NB4 (cell line): ENCODE measurements around the gene FERMT1.

Experiments used
- DNase-seq: peaks from one replicate; pipeline ENCODE4 v3.0.0; 2010; ENCODE audit warnings: low read depth
- H3K4me3 ChIP-seq: one replicate; pipeline ENCODE4 v1.5.1; 2011; ENCODE audit warnings: mild to moderate bottlenecking, low read depth, low read length, moderate library complexity
- CTCF ChIP-seq: IDR thresholded peaks from one replicate; pipeline ENCODE4 v1.5.1; 2012; ENCODE audit warnings: low read depth, low read length
- MAX ChIP-seq: IDR thresholded peaks from 2 replicates; pipeline ENCODE4 v1.6.1; 2011; ENCODE audit warnings: low read depth, low read length
- MYC ChIP-seq: IDR thresholded peaks from 2 replicates; pipeline ENCODE4 v1.6.1; 2011; ENCODE audit warnings: low read depth, low read length
- POLR2A ChIP-seq: IDR thresholded peaks from 2 replicates; pipeline ENCODE4 v1.6.1; 2011; ENCODE audit warnings: mild to moderate bottlenecking; ENCODE audit not compliant: insufficient read length; ENCODE audit errors: extremely low read depth

FERMT1 gene

GRCh38 chr20:6030453-6031080 is 92.3 kb downstream of the FERMT1 start:
- no peak overlapping the region for H3K4me3 ChIP-seq
- DNase-seq: no peak
- no peak for TF ChIP-seq MYC
- no peak for TF ChIP-seq CTCF
- no peak for TF ChIP-seq MAX
- no peak for TF ChIP-seq POLR2A

GRCh38 chr20:6029538-6029937 is 93.3 kb downstream of the FERMT1 start:
- no peak overlapping the region for H3K4me3 ChIP-seq
- DNase-seq: no peak
- TF ChIP-seq POLR2A (no peak), MYC (no peak)

GRCh38 chr20:6028818-6029217 is 94.0 kb downstream of the FERMT1 start:
- H3K4me3 ChIP-seq: no peak overlapping the region
- peak; percentile 26 for DNase-seq

GRCh38 chr20:6026051-6026450 is 96.8 kb downstream of the FERMT1 start:
- TF ChIP-seq POLR2A (no peak), CTCF (no peak), MYC (no peak)
- no peak overlapping the region for H3K4me3 ChIP-seq
- DNase-seq: peak; percentile 21

More at GRCh38 chr20:6028818-6029217, 94.0 kb downstream of the FERMT1 start:
- TF ChIP-seq MYC (no peak), CTCF (no peak)
